Measurements from ENCODE around the gene ACYP1. TPM values are rescaled to one million over a fixed set of nuclear protein-coding genes. Genes with fewer than 3 reads are reported as not detected.

Gene ACYP1
- total RNA-seq, 1 experiment from 2014 or later = 50.2 TPM

DNA sequence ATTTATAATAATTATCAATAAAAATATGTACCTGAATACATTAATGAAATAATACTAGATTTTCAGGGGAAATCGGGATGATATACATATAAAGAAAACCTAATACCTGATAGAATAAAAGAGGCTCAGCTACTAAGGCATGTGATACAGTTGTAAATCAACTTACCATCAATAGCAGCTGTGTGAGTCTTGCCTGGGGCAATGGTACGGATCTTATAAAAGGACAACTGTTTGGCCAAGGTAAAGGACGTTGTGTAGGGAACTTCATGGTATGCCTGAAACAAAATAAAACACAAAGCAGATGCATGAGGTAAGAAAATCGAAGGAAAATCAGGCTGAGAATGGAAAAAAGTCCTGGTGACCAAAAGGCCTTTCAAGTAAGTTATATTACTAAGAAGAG is 37.7 kb upstream of the ACYP1 start:
- ChIA-PET CTCF (no interaction called here), POLR2A (ENCODE audit: low non-redundant PET) (no interaction called here)
- no peak overlapping the region for H3K4me3 ChIP-seq (ENCODE audit: low read depth, low read length, poor library complexity, severe bottlenecking)
- no peaks in the 10 kb centered on the region for H3K4me1 ChIP-seq (ENCODE audit: insufficient read depth, low read length, poor library complexity, severe bottlenecking)
- no peak for DNase-seq (ENCODE audit: low spot score)
- H3K27me3 ChIP-seq (replicated peaks; ENCODE audit: insufficient read depth, low read depth, low read length, poor library complexity) = no peaks in the 10 kb centered on the region
- intact Hi-C loops (cut with micrococcal nuclease; ENCODE audit: unreplicated experiment) = no loop called here
- H3K36me3 ChIP-seq (ENCODE audit: insufficient read depth, low read length, poor library complexity, severe bottlenecking) = peaks cover 45% of the 10 kb centered on the region
- H3K9me3 ChIP-seq (ENCODE audit: low read depth, low read length, poor library complexity, severe bottlenecking) = no peaks in the 10 kb centered on the region
- H3K27ac ChIP-seq (ENCODE audit: low read depth, low read length, poor library complexity, severe bottlenecking) = no peak overlapping the region
- no TSS peak for BruUV-seq (replicated peaks)
- TF ChIP-seq EZH2 (IDR thresholded peaks at IDR 0.05; ENCODE audit: borderline replicate concordance, low read depth, low read length, poor library complexity, severe bottlenecking) = no peak
- TF ChIP-seq, protein P1, sequence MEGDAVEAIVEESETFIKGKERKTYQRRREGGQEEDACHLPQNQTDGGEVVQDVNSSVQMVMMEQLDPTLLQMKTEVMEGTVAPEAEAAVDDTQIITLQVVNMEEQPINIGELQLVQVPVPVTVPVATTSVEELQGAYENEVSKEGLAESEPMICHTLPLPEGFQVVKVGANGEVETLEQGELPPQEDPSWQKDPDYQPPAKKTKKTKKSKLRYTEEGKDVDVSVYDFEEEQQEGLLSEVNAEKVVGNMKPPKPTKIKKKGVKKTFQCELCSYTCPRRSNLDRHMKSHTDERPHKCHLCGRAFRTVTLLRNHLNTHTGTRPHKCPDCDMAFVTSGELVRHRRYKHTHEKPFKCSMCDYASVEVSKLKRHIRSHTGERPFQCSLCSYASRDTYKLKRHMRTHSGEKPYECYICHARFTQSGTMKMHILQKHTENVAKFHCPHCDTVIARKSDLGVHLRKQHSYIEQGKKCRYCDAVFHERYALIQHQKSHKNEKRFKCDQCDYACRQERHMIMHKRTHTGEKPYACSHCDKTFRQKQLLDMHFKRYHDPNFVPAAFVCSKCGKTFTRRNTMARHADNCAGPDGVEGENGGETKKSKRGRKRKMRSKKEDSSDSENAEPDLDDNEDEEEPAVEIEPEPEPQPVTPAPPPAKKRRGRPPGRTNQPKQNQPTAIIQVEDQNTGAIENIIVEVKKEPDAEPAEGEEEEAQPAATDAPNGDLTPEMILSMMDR (conservative IDR thresholded peaks at IDR 0.05; ENCODE audit: low read depth, low read length) = no peak

DNA sequence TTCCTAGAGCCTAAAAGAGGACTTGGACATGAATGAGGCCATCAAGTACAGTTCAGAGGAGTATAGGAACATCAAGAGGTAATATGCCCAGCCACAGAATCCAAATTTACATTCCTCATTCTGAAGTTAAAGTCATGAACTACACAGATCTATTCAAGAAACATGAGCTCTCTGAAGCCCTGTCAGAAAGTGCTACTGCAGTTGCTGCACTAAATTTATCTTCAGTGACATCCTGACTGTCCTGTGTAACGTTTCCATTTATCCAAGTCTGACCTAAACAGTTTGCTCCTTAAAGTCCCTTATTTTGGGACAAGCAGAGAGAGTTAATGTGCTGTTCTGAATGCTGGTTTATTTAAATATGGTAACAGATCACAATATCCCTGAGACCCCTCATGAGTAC is 34.9 kb upstream of the ACYP1 start:
- CTCF ChIA-PET = no interaction called here
- H3K27me3 ChIP-seq (replicated peaks; ENCODE audit: insufficient read depth, low read depth, low read length, poor library complexity) = no peaks in the 10 kb centered on the region
- no peak overlapping the region for H3K27ac ChIP-seq (ENCODE audit: low read depth, low read length, poor library complexity, severe bottlenecking)
- POLR2A ChIA-PET (ENCODE audit: low non-redundant PET) = interaction anchor here (0.6 kb wide), 1 partner anchor 790 kb away, joined by 9 read pairs; no protein-coding TSS in a partner anchor
- no peak for TF ChIP-seq EZH2 (IDR thresholded peaks at IDR 0.05; ENCODE audit: borderline replicate concordance, low read depth, low read length, poor library complexity, severe bottlenecking)
- TF ChIP-seq, protein P1 (conservative IDR thresholded peaks at IDR 0.05; ENCODE audit: low read depth, low read length) = no peak
- intact Hi-C loops (cut with micrococcal nuclease; ENCODE audit: unreplicated experiment) = loop anchor here (10.0 kb wide), 1 partner anchor 494 kb away; no protein-coding TSS in a partner anchor
- no TSS peak for BruUV-seq (replicated peaks)
- H3K4me1 ChIP-seq (ENCODE audit: insufficient read depth, low read length, poor library complexity, severe bottlenecking) = no peaks in the 10 kb centered on the region
- no peaks in the 10 kb centered on the region for H3K9me3 ChIP-seq (ENCODE audit: low read depth, low read length, poor library complexity, severe bottlenecking)
- peaks cover 59% of the 10 kb centered on the region for H3K36me3 ChIP-seq (ENCODE audit: insufficient read depth, low read length, poor library complexity, severe bottlenecking)
- no peak for DNase-seq (ENCODE audit: low spot score)
- no peak overlapping the region for H3K4me3 ChIP-seq (ENCODE audit: low read depth, low read length, poor library complexity, severe bottlenecking)

DNA sequence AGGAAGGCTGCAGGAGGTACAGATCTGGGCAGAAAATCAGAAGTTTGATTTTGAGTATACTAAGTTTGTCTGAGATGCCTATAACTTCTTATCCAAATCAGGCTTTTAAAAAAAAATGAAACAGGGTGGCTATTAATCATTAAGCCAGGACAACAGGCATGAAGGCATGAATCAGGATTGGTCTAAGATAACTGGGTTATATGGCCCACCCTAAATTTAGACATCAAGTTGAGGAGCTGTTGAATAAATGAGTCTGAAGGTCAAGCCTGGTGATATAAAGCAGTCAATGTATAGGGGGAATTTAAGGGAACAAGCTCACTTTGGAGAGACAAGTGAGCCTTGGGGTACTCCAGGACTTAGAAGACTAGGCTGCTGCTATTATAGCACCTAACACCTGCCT is 34.4 kb upstream of the ACYP1 start:
- no peak for DNase-seq (ENCODE audit: low spot score)
- Histone ChIP-seq H3K4me1 (ENCODE audit: insufficient read depth, low read length, poor library complexity, severe bottlenecking) (no peaks in the 10 kb centered on the region), H3K27me3 (replicated peaks; ENCODE audit: insufficient read depth, low read depth, low read length, poor library complexity) (no peaks in the 10 kb centered on the region), H3K4me3 (ENCODE audit: low read depth, low read length, poor library complexity, severe bottlenecking) (no peak overlapping the region), H3K36me3 (ENCODE audit: insufficient read depth, low read length, poor library complexity, severe bottlenecking) (peaks cover 56% of the 10 kb centered on the region), H3K9me3 (ENCODE audit: low read depth, low read length, poor library complexity, severe bottlenecking) (no peaks in the 10 kb centered on the region), H3K27ac (ENCODE audit: low read depth, low read length, poor library complexity, severe bottlenecking) (no peak overlapping the region)
- intact Hi-C loops (cut with micrococcal nuclease; ENCODE audit: unreplicated experiment) = loop anchor here (10.0 kb wide), 1 partner anchor 493 kb away; no protein-coding TSS in a partner anchor
- CTCF ChIA-PET = no interaction called here
- POLR2A ChIA-PET (ENCODE audit: low non-redundant PET) = interaction anchor here (0.6 kb wide), 1 partner anchor 790 kb away, joined by 9 read pairs; no protein-coding TSS in a partner anchor
- TF ChIP-seq EZH2 (IDR thresholded peaks at IDR 0.05; ENCODE audit: borderline replicate concordance, low read depth, low read length, poor library complexity, severe bottlenecking) = no peak
- TF ChIP-seq, protein P1 (conservative IDR thresholded peaks at IDR 0.05; ENCODE audit: low read depth, low read length) = no peak
- no TSS peak for BruUV-seq (replicated peaks)

Measured in A673 (cell line).